ENCODE measurements around the gene NPRL2. TPM values are rescaled to one million over a fixed set of nuclear protein-coding genes. Genes with fewer than 3 reads are reported as not detected.

Gene NPRL2
- total and polyA plus RNA-seq, 2 of the 13 experiments (the other 11 are each of a cell fraction or from before 2014, with no cell fraction given) = 30.6 to 51.4 TPM

DNA sequence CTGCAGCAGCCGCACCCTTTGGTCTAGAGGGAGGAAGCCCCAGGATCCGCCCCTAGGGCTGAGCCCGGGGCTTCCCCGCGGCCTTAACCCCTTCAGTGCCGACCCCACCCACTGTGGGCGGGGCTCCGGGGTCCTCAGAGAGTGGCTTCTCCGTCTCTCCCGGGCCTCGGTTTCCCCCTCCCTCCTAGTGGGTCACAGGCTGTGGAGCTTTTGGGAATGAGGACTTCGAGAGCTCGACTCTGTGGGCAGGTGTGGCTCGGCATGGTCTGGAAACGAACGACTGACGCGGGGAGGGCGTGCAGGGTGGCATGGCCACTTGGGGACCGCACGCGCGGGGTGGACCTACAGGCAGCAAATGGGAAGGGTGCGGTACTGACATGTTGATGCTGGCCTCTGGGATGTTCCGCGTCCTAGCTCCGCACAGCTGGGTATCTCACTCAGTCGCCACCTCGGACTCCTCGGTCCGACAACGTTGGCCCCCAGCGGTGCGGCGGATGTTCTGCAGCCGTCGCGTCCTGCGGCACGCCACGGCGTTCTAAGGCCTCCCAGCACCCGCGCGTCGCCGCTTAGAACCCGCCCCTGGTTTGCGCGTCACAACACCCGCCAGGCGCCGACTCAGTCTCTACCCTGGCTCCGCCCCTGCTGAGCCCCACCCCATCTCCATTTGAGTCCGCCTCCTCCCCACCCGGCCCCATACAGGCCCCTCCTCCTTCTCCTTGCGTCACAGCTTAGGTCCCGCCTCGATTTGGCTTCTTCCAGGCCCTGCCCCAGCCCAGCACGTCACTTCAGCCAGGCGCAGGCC, 51.5 kb downstream of the NPRL2 start, which contains the start of the genes HYAL3 and NAA80 (continued):
- TF ChIP-seq, protein P1, sequence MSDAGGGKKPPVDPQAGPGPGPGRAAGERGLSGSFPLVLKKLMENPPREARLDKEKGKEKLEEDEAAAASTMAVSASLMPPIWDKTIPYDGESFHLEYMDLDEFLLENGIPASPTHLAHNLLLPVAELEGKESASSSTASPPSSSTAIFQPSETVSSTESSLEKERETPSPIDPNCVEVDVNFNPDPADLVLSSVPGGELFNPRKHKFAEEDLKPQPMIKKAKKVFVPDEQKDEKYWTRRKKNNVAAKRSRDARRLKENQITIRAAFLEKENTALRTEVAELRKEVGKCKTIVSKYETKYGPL (CRISPR knock-in tag; IDR thresholded peaks at IDR 0.05) = no peak
- TF ChIP-seq ZNF782 (CRISPR knock-in tag; IDR thresholded peaks at IDR 0.05; ENCODE audit: borderline replicate concordance) (no peak; the same call in 1 of the 2 replicates), ZNF670 (CRISPR knock-in tag; IDR thresholded peaks at IDR 0.05; ENCODE audit: borderline replicate concordance) (0 out of 2 replicates have a peak, but pooled peaks have one; percentile 37), NFE2 (CRISPR knock-in tag; IDR thresholded peaks at IDR 0.05) (no peak), REL (CRISPR knock-in tag; conservative IDR thresholded peaks at IDR 0.05) (0 out of 2 replicates have a peak, but pooled peaks have one; percentile 80), ZNF382 (CRISPR knock-in tag; IDR thresholded peaks at IDR 0.05; ENCODE audit: borderline replicate concordance) (no peak), MAZ (IDR thresholded peaks at IDR 0.05; ENCODE audit: borderline replicate concordance, low read depth, low read length) (peak; percentile 75; the same call in 1 of the 2 replicates), MAZ (CRISPR knock-in tag; IDR thresholded peaks at IDR 0.05; ENCODE audit: low read depth) (no peak; the same call in 1 of the 2 replicates), RNF219 (CRISPR knock-in tag; IDR thresholded peaks at IDR 0.05) (no peak), MED1 (CRISPR knock-in tag; IDR thresholded peaks at IDR 0.05) (peak; percentile 61), CREB3 (CRISPR knock-in tag; IDR thresholded peaks at IDR 0.05) (no peak), ZKSCAN5 (CRISPR knock-in tag; IDR thresholded peaks at IDR 0.05) (no peak), ZNF276 (CRISPR knock-in tag; IDR thresholded peaks at IDR 0.05; ENCODE audit: low read depth) (no peak), SOX5 (CRISPR knock-in tag; IDR thresholded peaks at IDR 0.05; ENCODE audit: borderline replicate concordance) (no peak)
- TF ChIP-seq, protein P2, sequence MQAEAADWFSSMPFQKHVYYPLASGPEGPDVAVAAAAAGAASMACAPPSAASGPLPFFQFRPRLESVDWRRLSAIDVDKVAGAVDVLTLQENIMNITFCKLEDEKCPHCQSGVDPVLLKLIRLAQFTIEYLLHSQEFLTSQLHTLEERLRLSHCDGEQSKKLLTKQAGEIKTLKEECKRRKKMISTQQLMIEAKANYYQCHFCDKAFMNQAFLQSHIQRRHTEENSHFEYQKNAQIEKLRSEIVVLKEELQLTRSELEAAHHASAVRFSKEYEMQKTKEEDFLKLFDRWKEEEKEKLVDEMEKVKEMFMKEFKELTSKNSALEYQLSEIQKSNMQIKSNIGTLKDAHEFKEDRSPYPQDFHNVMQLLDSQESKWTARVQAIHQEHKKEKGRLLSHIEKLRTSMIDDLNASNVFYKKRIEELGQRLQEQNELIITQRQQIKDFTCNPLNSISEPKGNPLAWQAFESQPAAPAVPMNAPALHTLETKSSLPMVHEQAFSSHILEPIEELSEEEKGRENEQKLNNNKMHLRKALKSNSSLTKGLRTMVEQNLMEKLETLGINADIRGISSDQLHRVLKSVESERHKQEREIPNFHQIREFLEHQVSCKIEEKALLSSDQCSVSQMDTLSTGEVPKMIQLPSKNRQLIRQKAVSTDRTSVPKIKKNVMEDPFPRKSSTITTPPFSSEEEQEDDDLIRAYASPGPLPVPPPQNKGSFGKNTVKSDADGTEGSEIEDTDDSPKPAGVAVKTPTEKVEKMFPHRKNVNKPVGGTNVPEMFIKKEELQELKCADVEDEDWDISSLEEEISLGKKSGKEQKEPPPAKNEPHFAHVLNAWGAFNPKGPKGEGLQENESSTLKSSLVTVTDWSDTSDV (CRISPR knock-in tag; IDR thresholded peaks at IDR 0.05) = 0 out of 2 replicates have a peak, but pooled peaks have one; percentile 47
- TF ChIP-seq, protein P3, sequence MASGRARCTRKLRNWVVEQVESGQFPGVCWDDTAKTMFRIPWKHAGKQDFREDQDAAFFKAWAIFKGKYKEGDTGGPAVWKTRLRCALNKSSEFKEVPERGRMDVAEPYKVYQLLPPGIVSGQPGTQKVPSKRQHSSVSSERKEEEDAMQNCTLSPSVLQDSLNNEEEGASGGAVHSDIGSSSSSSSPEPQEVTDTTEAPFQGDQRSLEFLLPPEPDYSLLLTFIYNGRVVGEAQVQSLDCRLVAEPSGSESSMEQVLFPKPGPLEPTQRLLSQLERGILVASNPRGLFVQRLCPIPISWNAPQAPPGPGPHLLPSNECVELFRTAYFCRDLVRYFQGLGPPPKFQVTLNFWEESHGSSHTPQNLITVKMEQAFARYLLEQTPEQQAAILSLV (CRISPR knock-in tag; IDR thresholded peaks at IDR 0.05; ENCODE audit: borderline replicate concordance) = no peak; the same call in 1 of the 2 replicates

Data from HepG2 (cell line).